ENCODE measurements around the gene NET1. TPM values are rescaled to one million over a fixed set of nuclear protein-coding genes. Genes with fewer than 3 reads are reported as not detected.

NET1 gene
- total RNA-seq, 2 donors from 2014 or later, result 174 to 455 TPM

DNA sequence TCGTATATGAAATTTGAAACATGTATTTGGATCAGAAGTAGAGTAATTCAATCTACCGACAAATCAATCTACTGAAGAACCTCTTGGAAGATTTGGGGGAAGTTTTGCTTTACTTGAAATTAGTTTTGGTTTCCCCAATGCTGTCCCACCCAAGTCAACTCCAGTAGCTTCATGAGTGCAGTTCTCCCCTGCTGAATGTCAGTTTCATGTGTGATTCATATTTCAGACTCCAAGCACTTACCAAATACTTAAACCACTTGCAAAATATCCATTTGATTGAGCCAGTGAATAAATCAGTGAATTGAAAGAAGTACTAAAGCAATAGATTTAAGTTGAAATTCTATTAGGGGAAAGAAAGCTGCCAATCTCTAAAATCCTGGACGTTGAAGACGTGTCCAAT is 77.7 kb downstream of the NET1 start:
- no peak for DNase-seq
- Histone ChIP-seq H3K27ac (no peak overlapping the region), H3K9me3 (no peaks in the 10 kb centered on the region), H3K36me3 (no peaks in the 10 kb centered on the region), H3K4me3 (no peak overlapping the region), H3K9ac (ENCODE audit: low read depth in 2 of 2, low read length in 2 of 2) (no peak overlapping the region), H3K4me1 (no peaks in the 10 kb centered on the region), H3K27me3 (no peaks in the 10 kb centered on the region)
- intact Hi-C loops (cut with DNase I), result no loop called here
- TF ChIP-seq, protein P1, sequence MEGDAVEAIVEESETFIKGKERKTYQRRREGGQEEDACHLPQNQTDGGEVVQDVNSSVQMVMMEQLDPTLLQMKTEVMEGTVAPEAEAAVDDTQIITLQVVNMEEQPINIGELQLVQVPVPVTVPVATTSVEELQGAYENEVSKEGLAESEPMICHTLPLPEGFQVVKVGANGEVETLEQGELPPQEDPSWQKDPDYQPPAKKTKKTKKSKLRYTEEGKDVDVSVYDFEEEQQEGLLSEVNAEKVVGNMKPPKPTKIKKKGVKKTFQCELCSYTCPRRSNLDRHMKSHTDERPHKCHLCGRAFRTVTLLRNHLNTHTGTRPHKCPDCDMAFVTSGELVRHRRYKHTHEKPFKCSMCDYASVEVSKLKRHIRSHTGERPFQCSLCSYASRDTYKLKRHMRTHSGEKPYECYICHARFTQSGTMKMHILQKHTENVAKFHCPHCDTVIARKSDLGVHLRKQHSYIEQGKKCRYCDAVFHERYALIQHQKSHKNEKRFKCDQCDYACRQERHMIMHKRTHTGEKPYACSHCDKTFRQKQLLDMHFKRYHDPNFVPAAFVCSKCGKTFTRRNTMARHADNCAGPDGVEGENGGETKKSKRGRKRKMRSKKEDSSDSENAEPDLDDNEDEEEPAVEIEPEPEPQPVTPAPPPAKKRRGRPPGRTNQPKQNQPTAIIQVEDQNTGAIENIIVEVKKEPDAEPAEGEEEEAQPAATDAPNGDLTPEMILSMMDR (IDR thresholded peaks at IDR 0.05), result no peak

DNA sequence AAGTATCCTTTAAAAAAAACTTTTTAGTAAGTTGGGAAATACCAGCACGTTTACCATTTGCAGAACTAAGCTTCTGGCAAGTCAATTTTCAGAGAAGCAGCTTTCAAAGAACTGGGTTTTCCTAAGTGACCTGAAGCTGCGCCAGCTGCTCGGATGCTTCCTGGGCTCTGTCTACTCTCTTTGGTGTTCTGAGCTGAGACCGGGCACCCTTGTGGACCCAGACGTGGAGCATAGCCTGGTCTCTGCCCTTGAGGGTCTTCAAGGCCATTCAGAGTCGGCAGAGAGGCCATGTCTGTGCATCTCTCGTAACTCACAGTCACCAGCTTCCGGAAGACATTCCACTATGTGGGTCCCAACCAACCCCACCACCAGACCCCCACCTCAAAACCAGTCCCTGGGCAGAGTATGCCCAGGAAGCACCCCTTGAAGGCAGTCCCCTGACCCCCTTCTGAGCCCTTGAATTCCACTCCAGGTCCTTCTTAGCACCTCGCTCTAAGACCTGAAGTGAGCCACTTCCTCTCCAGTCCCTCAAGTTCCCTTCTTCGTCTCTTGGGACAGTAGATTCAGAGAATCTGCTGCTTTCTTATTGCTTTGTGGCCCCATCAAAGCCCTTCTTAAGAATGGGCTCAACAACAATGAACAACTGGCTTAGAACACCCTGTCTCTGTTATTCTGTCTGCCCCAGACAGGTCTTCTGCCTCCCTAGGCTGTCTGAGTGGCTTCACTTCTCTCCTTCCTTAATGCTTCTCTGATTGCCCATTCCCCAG is 78.5 kb downstream of the NET1 start:
- no peak overlapping the region for H3K27ac ChIP-seq
- no peaks in the 10 kb centered on the region for H3K4me1 ChIP-seq
- DNase-seq, result no peak
- no peak overlapping the region for H3K4me3 ChIP-seq
- no peaks in the 10 kb centered on the region for H3K9me3 ChIP-seq
- H3K36me3 ChIP-seq, result no peaks in the 10 kb centered on the region
- H3K27me3 ChIP-seq, result no peaks in the 10 kb centered on the region
- H3K9ac ChIP-seq (ENCODE audit: low read depth in 2 of 2, low read length in 2 of 2), result no peak overlapping the region
- intact Hi-C loops (cut with DNase I), result no loop called here
- TF ChIP-seq, protein P1 (IDR thresholded peaks at IDR 0.05), result no peak

DNA sequence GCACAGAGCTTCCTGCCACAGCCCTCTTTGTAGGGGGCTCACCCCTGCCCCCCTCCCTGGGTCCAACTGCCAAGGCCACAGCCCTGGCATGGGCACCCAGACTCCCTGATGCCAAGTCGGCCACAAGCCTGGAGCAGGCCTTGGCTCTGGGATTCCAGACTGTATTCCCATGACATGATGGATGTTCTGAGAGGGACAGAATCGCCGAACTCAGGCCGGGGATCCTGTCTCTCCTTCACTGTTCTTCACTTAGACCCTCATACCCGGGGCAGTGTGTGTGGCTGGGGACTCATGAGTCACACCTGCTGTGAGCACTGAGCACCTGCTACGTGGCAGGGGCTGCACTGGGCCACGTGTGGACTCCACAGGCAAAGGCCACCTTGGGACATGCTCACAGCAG is 79.1 kb downstream of the NET1 start:
- H3K36me3 ChIP-seq, result no peaks in the 10 kb centered on the region
- DNase-seq, result no peak
- no peaks in the 10 kb centered on the region for H3K27me3 ChIP-seq
- no peaks in the 10 kb centered on the region for H3K9me3 ChIP-seq
- H3K4me1 ChIP-seq, result no peaks in the 10 kb centered on the region
- TF ChIP-seq, protein P1 (IDR thresholded peaks at IDR 0.05), result no peak
- no peak overlapping the region for H3K4me3 ChIP-seq
- intact Hi-C loops (cut with DNase I), result no loop called here
- H3K27ac ChIP-seq, result no peak overlapping the region
- H3K9ac ChIP-seq (ENCODE audit: low read depth in 2 of 2, low read length in 2 of 2), result no peak overlapping the region

DNA sequence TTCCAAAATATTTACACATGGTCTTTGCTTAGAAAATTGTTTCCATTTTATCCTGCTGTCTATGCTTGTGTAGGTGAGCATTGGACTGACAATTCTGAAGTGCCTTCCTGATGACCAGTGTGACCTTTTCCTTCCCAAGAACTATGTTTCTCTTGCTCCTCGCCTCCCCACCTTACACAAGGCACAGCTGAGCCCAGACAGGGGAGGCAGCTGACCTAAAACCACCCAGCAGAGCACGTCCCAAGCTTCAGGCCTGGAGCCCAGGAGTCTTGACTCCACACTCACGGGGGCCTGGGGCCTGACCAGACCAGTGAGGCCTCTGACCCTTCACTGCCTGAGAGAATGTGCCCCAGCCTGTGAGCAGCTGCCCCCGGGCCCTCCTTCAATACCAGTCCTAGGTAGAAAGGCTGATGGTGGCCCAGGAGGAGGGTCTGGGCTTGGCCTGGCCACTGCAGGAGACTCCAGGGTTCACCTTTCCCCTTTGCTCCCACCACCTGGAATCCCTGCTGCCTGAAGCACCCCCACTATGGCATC is 80.0 kb downstream of the NET1 start:
- Histone ChIP-seq H3K27ac (no peak overlapping the region), H3K27me3 (no peaks in the 10 kb centered on the region), H3K36me3 (no peaks in the 10 kb centered on the region), H3K4me1 (no peaks in the 10 kb centered on the region), H3K9me3 (no peaks in the 10 kb centered on the region), H3K4me3 (no peak overlapping the region), H3K9ac (ENCODE audit: low read depth in 2 of 2, low read length in 2 of 2) (no peak overlapping the region)
- no peak for DNase-seq
- intact Hi-C loops (cut with DNase I), result no loop called here
- TF ChIP-seq, protein P1 (IDR thresholded peaks at IDR 0.05), result no peak

DNA sequence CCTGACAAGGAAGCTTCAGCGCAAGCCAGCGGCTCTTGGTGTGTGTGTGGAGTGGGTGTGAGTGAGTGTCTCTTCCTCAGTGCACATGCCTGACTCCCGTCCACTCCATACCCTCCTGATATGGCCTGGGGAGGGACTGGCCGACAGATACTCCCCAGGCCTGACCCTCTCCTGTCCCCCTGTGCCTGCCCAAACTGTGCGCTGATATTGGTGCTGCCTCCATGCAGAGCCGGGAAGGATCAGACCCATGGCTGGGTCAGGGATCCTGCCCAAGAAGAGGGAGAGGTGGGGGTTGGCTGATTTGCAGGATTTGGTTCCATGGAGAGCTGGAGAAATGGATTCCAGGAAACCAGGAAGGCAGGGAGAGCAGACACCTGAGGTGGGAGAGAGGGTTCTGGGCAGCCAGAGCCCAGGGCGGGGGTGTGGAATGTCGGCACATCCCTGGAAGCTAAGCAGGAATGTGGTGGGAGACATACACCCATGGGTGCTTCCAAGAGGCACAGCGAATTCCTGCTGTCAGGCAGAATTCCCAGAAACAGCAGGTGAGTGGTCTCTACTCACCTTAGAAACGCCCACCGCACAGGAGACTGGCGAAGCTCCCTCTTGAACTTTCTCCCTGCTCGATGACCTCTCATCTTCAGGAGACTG is 80.7 kb downstream of the NET1 start:
- DNase-seq, result no peak
- intact Hi-C loops (cut with DNase I), result no loop called here

More for the DNA sequence above, 80.7 kb downstream of the NET1 start:
- Histone ChIP-seq H3K27me3 (no peaks in the 10 kb centered on the region), H3K36me3 (no peaks in the 10 kb centered on the region), H3K9me3 (no peaks in the 10 kb centered on the region), H3K9ac (ENCODE audit: low read depth in 2 of 2, low read length in 2 of 2) (no peak overlapping the region), H3K4me1 (no peaks in the 10 kb centered on the region), H3K27ac (no peak overlapping the region), H3K4me3 (no peak overlapping the region)
- TF ChIP-seq, protein P1 (IDR thresholded peaks at IDR 0.05), result no peak
